HUES6 (cell line): ENCODE measurements around the gene WIPF2.

Source experiments
- H3K27ac ChIP-seq: 2 replicates; pipeline ENCODE4 v1.7.0; 2013; ENCODE audit warnings: low read depth, mild to moderate bottlenecking, low read length, inconsistent platforms
- H3K27me3 ChIP-seq: 2 replicates; pipeline ENCODE4 v1.6.1; 2013; ENCODE audit warnings: low read length; ENCODE audit not compliant: control insufficient read depth, insufficient read depth
- H3K36me3 ChIP-seq: 2 replicates; pipeline ENCODE4 v1.6.1; 2013; ENCODE audit warnings: low read length; ENCODE audit not compliant: control insufficient read depth, insufficient read depth
- H3K4me1 ChIP-seq: 2 replicates; pipeline ENCODE4 v1.6.1; 2013; ENCODE audit warnings: low read length; ENCODE audit not compliant: control insufficient read depth, insufficient read depth
- H3K4me3 ChIP-seq: 2 replicates; pipeline ENCODE4 v1.5.1; 2013; ENCODE audit warnings: low read depth, low read length
- H3K9ac ChIP-seq: one replicate; pipeline ENCODE4 v1.6.1; 2013; ENCODE audit warnings: mild to moderate bottlenecking, low read length
- H3K9me3 ChIP-seq: 2 replicates; pipeline ENCODE4 v1.6.1; 2013; ENCODE audit warnings: low read depth, low read length; ENCODE audit not compliant: control insufficient read depth, insufficient read depth

Gene WIPF2

DNA sequence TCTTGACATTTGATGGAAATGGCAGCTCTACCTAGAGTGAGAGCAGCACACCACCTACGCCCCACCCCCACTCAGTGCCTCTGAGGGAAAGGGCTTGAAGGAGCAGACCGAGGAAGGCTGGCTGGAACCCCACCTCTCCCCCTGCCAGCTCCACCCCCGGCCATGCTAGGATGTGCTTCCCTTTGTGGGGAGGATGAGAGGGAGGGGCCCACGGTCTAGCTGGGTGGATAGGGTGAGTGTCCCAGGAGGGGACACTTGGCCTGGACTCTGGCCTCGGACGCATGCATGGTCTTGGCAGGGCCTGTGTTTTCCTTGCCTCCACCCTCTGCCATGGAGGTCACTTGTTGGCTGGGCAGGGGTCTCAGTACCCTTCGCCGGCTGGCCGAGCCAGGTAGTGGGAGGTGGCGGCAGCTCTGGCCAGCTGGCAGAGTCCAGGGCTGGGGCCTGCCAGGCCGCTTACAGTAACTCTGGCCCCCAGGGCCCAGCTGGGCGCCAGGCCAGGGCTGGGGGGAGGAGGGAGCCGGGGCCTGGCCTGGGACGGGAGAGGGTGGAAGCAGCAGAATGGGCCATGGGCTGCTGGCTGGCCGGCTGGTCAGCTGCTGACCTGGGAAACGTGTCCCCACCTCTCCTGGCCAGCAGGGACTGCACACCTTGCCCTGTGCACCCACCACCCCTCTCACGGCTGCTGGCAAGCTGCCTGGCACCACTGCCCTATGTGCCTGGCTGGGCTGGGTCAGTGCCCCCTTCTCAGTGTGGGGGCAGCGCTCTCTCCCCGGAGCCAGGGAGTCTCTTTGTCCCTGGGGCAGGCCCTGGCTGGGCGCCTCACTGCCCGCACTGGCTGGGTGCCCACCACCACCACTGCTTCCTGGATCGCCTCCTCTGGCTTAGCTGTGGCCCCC is 112.9 kb downstream of the WIPF2 start:
- Histone ChIP-seq H3K36me3 (no peaks in the 10 kb centered on the region), H3K27me3 (peaks cover 15% of the 10 kb centered on the region; the same call in 1 of the 2 replicates), H3K9ac (no peak overlapping the region), H3K9me3 (no peaks in the 10 kb centered on the region), H3K4me1 (peaks cover 21% of the 10 kb centered on the region; the same call in 1 of the 2 replicates), H3K4me3 (no peak overlapping the region), H3K27ac (no peak overlapping the region)
